Stimulated activated naive CD8-positive, alpha-beta T cell treated with anti-CD3 and anti-CD28 coated beads, Interleukin-15, amount 100 ng/mL, for 72 hours (primary cell): ENCODE data around the gene FILIP1L.

Experiments
- ATAC-seq: fragments of 150-1000 bp; cut with Tn5 transposase; 2 replicates; pipeline ENCODE4 v1.10.0; 2021; ENCODE audit warnings: mild to moderate bottlenecking, moderate library complexity
- DNase-seq, 2 donors: peaks; one replicate each; pipeline ENCODE4 v3.0.0; 2021 to 2022
- H3K27ac Mint-ChIP-seq, 2 donors: one replicate each; pipeline ENCODE4 v1.8.0; 2022; ENCODE audit warnings: mild to moderate bottlenecking in 2 of 2, mixed read lengths in 2 of 2, moderate library complexity in 2 of 2
- H3K27me3 Mint-ChIP-seq: one replicate; pipeline ENCODE4 v1.8.0; 2022; ENCODE audit warnings: mixed read lengths
- H3K4me1 Mint-ChIP-seq: one replicate; pipeline ENCODE4 v1.8.0; 2022; ENCODE audit warnings: mild to moderate bottlenecking, mixed read lengths
- H3K4me3 Mint-ChIP-seq, 2 donors: one replicate each; pipeline ENCODE4 v1.8.0; 2022; ENCODE audit warnings: mild to moderate bottlenecking in 2 of 2, mixed read lengths in 2 of 2, moderate library complexity in 1 of 2
- H3K9me3 Mint-ChIP-seq, 2 donors: one replicate each; pipeline ENCODE4 v1.8.0; 2022; ENCODE audit warnings: mixed read lengths in 2 of 2

FILIP1L gene

DNA sequence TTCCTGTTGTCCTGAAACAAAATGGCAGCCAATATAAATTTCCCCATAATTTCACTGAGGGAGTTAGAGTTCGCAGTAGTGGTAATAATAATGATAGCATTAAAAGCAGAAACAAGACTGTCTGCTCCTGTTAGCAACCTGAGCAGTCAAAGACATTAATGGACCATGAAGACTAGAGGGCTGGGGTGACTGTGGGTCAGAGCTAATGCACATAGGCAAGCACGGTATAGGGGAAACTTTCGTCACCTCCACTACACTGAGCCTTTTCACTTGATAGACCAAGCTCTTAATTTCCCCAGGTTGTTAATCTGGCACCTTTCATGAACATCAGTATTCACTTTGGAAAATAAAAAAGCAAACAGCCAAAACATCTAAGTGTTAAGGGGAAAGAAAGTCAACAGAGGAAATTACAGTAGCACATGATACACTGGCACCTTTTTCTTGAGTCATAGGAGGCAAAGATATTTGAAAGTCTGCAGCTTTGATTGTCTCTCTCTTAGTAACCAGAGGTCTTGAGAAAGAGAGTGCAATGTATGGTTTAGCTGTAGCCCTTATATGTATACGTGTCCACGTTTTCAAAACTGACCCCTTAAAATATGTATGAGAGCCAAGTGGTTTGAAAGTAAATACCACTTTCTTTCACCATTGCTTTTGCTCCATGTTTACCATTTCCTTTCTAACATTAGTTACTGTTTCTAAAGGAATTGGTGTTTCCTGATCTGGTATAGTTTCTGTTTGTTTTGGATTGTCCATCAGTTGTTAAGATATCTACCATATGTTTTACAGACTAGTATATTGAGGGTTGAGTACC lies 104.8 kb downstream of the FILIP1L start:
- Mint-ChIP-seq H3K4me3 (no peak overlapping the region), H3K9me3 (no peaks in the 10 kb centered on the region), H3K27ac (peak overlapping the region in 1 of 2 donors; percentile 52), H3K4me1 (peaks cover 14% of the 10 kb centered on the region), H3K27me3 (no peaks in the 10 kb centered on the region)
- DNase-seq (no peak), ATAC-seq (no peak)

DNA sequence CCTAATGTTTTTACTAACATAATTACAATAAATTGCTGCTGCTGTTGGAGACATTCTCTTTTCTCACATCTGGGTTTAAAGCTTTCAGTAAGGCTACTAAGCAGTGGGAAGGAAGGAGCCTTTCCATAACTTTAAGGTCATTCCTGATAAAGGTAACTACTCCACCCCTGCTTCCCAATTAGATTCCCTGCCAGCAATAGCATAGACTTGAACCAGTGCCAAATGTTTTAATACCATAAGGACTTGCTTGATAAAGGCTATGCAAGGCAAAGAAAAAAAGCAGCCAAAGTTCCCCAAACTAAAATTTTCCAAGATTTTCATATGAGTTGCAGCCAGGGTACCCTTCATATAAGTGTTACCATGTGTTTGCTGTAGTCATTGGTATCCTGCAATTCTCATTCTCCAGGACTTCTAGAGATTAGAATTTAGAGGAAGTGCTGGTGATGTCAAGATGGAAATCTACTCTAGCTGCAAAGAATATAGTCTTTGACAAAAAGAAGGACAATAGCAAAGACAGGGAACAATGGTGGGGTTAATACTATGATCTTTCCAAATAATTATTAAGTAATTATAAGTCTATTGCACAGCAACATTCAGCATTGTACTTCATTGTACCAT lies 106.1 kb downstream of the FILIP1L start:
- Mint-ChIP-seq H3K27me3 (no peaks in the 10 kb centered on the region), H3K27ac (no peak overlapping the region), H3K4me1 (peaks cover 21% of the 10 kb centered on the region), H3K9me3 (no peaks in the 10 kb centered on the region), H3K4me3 (no peak overlapping the region)
- DNase-seq (no peak), ATAC-seq (no peak)

DNA sequence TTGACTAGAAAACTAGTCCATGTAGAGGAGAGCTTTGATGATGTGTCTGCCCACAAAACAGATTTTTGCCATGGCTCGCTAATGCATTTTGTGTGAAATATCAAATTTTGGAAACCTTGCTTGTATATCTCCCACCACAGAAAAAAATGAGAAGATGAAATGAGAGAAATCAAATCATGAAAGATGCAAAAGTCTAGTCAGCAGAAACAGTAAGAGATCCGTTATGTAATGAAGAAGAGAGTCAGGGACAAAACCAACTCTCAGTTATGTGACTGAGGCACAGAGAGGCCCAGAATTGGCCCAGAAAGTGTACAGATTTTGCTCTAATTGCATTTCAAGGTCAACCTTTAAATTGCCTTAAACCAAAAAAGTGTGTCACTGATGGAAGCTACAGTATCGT lies 107.0 kb downstream of the FILIP1L start:
- Mint-ChIP-seq H3K4me3 (no peak overlapping the region), H3K4me1 (peaks cover 27% of the 10 kb centered on the region), H3K9me3 (no peaks in the 10 kb centered on the region), H3K27ac (no peak overlapping the region), H3K27me3 (no peaks in the 10 kb centered on the region)
- ATAC-seq = no peak
- DNase-seq = no peak

DNA sequence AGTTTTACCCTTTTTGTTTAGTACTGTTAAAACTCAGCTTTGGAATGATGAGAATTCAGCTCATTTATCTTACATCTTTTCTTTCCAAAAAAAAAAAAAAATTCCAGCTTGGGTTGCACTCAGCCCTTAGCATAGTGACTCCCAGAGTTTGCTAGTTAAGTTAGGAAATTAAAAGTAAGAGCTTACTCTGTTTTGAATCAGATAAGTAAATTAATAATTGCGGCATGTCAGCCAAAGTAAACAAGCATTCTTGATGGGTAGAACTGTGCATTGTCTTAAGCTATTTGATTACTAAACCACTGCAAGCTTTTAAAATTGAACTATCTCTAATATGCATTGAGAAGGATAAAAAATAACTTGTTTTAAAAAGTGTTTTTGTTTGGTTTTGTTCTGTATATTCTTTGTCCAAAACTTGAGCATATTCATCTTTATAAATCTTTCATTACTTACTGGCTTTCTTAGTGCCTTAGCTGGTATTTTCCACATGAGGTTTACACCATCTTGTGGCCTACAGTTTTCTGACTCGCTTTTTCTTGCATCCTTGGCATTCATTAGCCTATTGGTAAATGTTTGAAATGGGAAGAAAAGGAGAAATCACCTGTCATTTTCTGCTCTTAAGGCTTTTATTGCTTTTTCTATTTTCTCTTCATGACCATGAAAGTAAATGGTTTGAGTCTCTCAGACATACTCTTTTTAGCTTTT lies 107.6 kb downstream of the FILIP1L start:
- DNase-seq = no peak
- Mint-ChIP-seq H3K27me3 (no peaks in the 10 kb centered on the region), H3K9me3 (no peaks in the 10 kb centered on the region), H3K4me3 (no peak overlapping the region), H3K4me1 (peaks cover 31% of the 10 kb centered on the region), H3K27ac (no peak overlapping the region)
- no peak for ATAC-seq

DNA sequence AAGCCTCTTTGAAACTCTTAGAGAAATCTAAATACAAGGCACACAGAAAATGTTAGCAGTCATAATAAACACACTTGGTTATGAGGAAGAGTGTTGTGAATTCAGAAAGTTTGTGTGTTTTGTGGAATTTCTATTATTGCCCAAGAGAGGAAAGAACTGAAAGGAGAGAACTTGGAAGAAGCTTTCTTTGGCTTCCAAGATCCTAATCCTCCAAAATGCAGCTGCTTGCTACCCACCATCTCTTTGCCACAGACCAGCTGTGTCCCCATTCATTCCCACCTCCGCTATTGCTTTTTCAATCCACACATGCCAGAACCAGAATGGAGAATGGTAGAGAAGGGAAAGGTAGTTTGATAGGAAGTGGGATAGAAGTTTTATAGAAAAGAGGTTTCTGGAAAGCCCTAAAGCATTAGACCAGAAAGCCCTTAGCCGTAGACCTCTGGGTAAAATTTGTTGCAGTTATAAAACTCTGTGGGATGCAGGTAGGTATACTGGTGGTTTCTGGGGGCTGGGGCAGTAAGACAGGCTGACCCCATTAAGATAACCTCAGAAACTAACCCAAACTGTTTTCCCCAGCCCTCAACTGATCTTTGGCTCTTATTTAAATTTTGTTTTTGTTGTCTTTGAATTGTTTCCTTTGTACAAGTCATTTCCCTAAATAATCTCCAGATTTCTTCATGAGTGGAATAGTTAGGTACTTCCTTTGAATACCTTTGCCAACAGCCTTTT lies 108.5 kb downstream of the FILIP1L start:
- ATAC-seq = no peak

DNA sequence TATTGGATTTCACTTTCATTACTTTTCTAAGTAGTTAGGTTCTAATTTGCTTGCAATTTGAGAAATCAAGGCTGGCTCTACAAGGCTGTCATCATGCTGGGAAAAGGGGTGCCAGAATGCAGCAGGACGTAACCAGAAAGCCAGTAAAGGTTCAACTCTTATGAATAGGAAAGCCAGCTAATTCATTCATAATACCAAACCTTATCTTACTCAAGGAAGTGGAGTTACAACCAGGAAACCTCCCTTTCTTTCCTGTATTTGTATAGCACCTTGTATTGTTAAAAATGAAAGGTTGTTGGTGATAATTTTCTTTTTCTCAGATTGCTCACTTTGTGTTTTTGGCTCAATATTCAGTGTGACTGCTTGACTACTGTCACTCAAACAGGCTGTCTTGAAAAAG lies 109.4 kb downstream of the FILIP1L start:
- ATAC-seq (no peak), DNase-seq (no peak)
- Mint-ChIP-seq H3K27me3 (no peaks in the 10 kb centered on the region), H3K9me3 (no peaks in the 10 kb centered on the region), H3K27ac (peak overlapping the region in 1 of 2 donors; percentile 66), H3K4me1 (peaks cover 29% of the 10 kb centered on the region), H3K4me3 (no peak overlapping the region)

More for the DNA sequence above, 108.5 kb downstream of the FILIP1L start:
- no peak for DNase-seq
- Mint-ChIP-seq H3K9me3 (no peaks in the 10 kb centered on the region), H3K27me3 (no peaks in the 10 kb centered on the region), H3K4me1 (peaks cover 31% of the 10 kb centered on the region), H3K4me3 (no peak overlapping the region), H3K27ac (no peak overlapping the region)

DNA sequence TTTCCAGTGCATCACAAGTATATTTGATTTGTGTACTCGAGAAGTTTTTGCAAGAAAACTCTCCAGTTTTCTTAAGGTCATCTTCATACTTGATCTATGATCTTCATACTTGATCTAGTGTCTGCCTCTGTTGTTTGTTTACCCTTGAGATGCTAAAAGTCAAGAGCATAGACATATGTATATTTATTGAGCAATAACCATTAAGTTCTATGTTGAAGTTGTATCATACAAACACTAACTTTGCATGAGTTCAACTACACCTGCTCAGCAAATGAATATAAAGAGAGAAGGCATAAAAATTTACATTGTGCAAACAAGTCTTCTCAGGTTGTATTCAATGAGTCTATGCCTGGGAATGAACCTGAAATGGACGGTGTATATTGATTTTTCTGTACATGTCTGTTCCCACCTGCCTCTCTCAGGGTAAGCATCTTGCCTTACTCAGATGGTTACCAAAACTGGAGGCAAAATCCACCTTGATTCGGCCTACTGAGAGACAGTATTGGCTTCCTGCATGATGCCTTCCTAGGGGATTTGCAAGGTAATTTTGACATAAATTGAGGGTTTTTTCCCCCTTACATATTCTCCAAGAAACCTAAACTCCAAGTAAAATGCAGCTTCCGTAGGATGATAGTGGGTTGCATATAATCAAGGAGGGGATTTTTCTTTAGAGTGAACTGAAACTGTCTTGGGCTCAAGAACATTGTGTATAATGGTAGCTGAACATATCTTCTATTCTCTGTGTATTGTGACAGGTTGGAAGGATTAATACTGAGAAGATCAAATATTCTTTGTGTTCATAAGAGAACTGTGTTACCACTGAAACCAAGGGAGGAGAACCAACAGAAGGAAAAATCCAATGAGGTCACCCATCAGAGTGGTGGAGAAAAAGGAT lies 110.4 kb downstream of the FILIP1L start:
- ATAC-seq (no peak), DNase-seq (no peak)
- H3K27ac Mint-ChIP-seq = no peak overlapping the region
- no peak overlapping the region for H3K4me3 Mint-ChIP-seq
- peaks cover 0 to 5% of the 10 kb centered on the region in 2 donors for H3K9me3 Mint-ChIP-seq
- H3K4me1 Mint-ChIP-seq = peaks cover 21% of the 10 kb centered on the region
- no peaks in the 10 kb centered on the region for H3K27me3 Mint-ChIP-seq

DNA sequence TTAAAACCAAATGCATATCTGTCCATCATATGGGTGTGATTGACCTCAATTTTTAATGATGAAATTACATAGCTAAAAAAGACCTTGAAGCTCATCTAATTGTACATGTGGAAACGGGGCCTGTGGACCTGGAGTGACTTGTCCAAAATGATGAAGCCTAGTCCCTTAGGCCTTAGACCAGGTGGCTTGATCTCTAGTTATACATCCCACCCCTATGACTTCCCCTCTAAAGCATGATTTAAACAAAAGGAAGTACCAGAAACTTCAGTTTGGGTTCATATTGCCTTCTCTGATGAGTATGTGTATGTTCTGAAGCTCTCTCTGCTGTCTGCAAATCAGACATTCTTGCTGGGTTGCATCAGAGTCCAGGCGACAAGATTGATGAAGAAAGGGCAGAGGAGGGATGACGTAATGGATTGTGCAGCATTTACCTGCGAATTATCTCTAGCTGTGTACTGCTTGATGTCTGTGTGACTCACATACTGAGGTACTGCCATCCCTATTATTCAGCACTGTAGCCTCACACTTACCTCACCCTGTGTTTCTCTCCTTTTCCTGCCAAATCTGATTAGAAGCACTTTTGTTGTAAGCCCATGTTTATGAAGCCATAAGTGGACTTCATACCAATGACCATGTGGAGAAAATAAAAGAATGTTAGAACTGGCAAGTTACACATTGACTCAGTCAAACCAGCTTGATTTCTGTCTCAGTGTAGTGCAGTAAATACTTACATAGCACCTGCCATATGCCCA lies 111.5 kb downstream of the FILIP1L start:
- ATAC-seq = peak; percentile 78
- no peak overlapping the region for H3K27ac Mint-ChIP-seq

DNA sequence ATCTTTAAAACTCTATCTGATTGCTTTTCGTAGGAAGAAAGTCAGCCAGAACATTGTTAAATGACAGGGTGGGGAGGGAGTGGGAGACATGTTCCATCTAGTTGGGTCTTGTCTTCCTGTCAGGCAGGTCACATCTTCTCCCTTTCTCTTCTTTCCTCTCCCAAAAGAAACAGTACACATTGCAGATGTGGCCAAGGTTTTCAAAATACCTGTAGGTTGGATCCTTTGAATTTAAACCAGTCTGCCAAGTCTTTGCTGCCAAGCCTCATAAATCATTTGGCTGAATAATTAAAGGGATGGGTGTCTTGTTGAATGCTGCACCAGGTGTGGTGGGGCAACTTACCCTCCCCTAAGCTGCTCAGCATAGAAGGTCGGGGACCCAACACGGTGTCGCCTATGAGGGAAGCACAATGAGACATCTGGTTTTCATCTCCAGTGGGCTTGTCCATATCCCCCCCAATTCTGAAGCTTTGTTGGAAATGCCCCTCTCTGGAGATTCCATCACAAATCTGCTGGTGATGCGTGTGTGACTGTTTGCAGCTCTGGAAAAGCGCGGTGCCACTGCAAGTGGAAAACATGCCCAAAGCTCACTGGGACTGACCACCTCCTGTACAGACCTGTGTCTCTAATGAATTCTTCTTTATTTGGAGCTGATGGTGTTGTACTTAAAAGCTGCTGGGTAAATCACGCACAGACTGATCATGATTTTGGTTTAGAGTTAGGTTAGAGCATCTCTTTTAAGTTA lies 112.6 kb downstream of the FILIP1L start:
- DNase-seq = no peak
- H3K9me3 Mint-ChIP-seq = peaks cover 4 to 19% of the 10 kb centered on the region in 2 donors
- ATAC-seq = no peak
- no peaks in the 10 kb centered on the region for H3K27me3 Mint-ChIP-seq
- peak overlapping the region in 1 of 2 donors; percentile 75 for H3K27ac Mint-ChIP-seq
- H3K4me3 Mint-ChIP-seq = no peak overlapping the region
- peaks cover 21% of the 10 kb centered on the region for H3K4me1 Mint-ChIP-seq

More for the DNA sequence above, 111.5 kb downstream of the FILIP1L start:
- Mint-ChIP-seq H3K9me3 (peaks cover 0 to 15% of the 10 kb centered on the region in 2 donors), H3K27me3 (no peaks in the 10 kb centered on the region), H3K4me1 (peaks cover 21% of the 10 kb centered on the region), H3K4me3 (no peak overlapping the region)
- no peak for DNase-seq

DNA sequence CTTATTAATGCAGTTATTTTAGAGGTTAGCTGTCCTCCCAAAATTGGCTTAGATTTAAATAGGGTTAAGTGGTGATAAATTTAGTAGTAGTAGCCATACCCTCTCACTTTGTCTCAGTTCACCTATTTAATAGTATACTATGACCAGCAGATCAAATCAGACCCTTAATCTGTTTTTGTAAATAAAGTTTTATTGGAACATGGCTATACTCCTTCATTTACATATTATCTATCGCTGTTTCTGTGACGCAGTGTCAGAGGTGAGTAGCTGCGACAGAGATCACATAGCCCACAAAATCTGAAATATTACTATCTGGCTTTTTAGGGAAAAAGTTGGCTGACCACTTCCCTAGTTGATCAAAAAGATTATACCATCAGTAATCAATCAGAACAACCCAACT lies 113.2 kb downstream of the FILIP1L start:
- peaks cover 21% of the 10 kb centered on the region for H3K4me1 Mint-ChIP-seq
- no peak overlapping the region for H3K4me3 Mint-ChIP-seq
- no peaks in the 10 kb centered on the region for H3K27me3 Mint-ChIP-seq
- ATAC-seq (no peak), DNase-seq (no peak)
- no peak overlapping the region for H3K27ac Mint-ChIP-seq
- H3K9me3 Mint-ChIP-seq = peaks cover 9 to 25% of the 10 kb centered on the region in 2 donors

DNA sequence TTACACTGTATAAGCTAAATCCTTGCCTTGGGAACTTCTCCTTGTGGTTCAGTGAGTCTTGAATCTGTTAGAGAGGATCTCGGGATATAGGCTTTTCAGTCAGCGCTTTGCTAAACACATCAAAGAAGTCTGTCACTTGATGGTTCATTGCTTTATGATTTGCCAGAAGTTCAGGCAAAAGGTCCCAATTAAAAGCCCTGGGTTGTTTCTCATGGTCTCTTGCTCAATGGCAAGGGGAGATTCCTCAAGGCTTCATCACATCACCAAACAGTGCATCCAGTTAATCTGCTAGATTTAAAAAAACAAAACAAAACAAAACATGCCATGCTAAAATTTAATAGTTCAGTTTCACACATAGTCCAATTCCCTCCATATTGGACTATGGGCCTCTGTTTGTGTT lies 114.8 kb downstream of the FILIP1L start:
- Mint-ChIP-seq H3K27ac (no peak overlapping the region), H3K4me1 (peaks cover 18% of the 10 kb centered on the region), H3K4me3 (no peak overlapping the region), H3K9me3 (peaks cover 14 to 40% of the 10 kb centered on the region in 2 donors), H3K27me3 (no peaks in the 10 kb centered on the region)
- no peak for DNase-seq
- no peak for ATAC-seq

DNA sequence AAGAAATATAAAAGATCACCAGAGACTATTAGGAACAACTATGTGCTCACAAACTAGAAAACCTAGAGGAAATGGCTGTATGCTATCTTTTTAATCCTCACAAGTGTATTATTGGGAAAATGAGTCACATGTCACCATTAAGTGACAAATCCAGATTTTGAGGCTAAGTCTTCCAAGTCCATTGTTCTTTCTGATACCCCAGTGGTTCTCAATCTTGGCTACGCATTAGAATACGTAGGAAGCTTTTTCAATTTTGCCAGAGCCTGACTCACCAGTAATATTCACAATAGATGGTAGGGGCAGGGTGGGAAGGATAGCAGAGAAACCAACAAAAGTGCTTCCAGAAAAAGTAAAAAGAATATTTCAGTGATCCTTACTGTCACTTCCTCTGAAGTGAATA lies 117.0 kb downstream of the FILIP1L start:
- H3K27me3 Mint-ChIP-seq = no peaks in the 10 kb centered on the region
- DNase-seq (no peak), ATAC-seq (no peak)
- H3K27ac Mint-ChIP-seq = no peak overlapping the region
- H3K4me1 Mint-ChIP-seq = peaks cover 4% of the 10 kb centered on the region
- no peak overlapping the region for H3K4me3 Mint-ChIP-seq
- peaks cover 32 to 61% of the 10 kb centered on the region in 2 donors for H3K9me3 Mint-ChIP-seq

DNA sequence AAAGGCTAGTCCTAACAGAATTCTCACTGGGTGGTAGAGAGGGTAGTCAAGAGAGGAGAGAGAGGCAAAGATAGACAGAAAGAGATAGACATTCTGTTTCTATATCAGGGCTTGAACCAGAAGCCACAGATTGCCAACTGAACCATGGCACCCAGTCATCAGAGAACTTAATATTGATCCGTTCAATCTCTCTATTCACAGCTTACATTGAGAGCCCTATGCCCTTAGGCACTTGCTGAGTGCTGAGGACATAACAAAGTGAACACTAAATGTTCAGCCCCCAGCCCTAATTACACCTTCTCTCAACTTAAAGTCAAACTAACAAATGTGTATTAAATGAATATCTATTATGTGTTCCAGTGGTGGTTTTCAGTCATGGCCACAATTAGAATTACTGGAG lies 124.1 kb downstream of the FILIP1L start:
- H3K27ac Mint-ChIP-seq = no peak overlapping the region

More for the DNA sequence above, 124.1 kb downstream of the FILIP1L start:
- H3K4me1 Mint-ChIP-seq = no peaks in the 10 kb centered on the region
- H3K27me3 Mint-ChIP-seq = no peaks in the 10 kb centered on the region
- peaks cover 19 to 27% of the 10 kb centered on the region in 2 donors for H3K9me3 Mint-ChIP-seq
- DNase-seq = no peak
- H3K4me3 Mint-ChIP-seq = no peak overlapping the region
- ATAC-seq = no peak
